Left hindlimb (tissue), 1 donor: ENCODE results near the gene RGCC.
A peak's percentile ranks its signal among the peaks of the same experiment; 100 is the strongest.
"Not testable (repeated sequence)": the region's sequence is repeated elsewhere in the genome, so short reads cannot be mapped to it uniquely, and the experiment has no call there.

Experiments
- DNase-seq: peaks from one replicate; pipeline ENCODE4 v3.0.0-alpha.2; 2018

Gene RGCC, protein sequence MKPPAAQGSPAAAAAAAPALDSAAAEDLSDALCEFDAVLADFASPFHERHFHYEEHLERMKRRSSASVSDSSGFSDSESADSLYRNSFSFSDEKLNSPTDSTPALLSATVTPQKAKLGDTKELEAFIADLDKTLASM

DNA sequence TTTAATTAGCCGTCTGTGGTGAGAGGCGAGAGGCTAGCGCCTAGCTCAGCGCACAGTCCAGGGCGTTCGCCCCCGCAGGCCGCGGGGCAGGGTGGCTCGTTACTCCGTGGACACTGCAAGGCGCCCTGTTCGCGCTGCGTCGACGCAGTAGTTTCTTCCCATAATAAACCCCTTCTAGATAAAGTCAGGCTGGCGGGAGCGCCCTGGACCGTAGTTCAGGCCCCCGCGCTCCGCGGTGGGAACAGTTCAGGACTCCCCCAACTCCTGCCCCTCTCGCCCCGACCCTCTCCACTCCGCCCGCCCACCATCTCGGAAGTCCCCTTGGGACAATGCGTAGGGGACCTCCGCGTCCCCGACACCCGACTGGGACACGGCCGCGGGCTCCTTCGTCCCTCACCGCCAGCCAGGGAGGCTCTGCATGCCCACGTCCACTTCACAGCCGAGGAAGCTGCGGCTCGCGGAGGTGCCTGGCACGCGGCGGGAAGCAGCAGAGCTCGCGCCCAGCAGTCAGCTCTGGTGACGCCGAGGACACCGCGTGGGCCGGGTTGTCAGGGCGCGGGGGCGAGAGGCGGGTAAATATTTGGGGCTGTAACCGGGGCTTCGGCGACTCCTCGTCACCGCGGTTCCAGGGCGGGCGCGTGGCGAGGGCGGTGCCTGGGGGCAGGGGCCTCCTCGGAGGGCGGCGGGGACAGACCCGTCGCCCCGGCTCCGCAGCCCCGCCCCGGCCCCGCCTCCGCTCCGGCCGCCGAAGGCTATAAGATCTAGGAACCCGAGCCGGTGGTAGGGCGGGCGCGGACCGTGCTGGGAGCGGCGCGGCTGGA is at the start of gene RGCC:
RGCC (plus strand) TSS at position 783 of the 821 bp plus-strand sequence. CDS start 158 bp downstream, outside the sequence.
- peak; percentile 87 for DNase-seq

DNA sequence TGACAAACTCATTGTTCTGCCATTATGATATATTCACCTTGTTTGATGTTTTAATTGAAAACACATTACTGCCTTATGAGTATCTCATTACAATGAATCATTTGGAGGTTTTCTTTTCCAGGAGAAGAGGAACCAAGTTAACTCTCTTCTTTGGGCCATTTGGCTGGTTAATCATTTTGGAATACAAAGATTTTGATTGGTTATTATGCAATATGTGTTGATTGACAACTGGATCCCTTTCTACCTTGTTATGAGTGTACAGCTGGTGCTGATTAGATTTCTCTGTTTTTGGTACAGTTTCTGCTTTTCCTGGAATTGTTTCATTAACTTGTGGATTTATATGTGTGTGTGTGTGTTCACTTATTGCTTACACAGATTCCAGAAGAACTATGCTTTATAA is 49.2 kb upstream of the RGCC start:
- DNase-seq: no peak

DNA sequence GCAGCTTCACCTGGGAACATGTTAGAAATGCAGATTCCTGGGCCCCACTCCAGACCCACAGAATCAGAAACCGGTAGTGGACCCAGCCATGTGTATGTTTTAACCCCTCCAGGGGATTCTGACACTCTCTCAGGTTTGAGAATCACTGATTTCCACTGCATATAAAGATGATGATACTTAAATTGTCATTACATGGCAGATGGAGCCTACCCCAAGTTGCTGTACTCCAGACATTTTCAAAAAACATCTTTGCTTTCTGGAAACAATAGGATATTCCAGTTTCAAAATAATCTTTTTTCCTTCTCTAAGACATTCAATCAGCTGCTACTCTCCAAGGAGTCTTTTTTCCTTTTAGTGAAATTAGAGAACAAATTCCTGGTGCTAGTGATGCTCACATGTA is 48.6 kb upstream of the RGCC start:
- peak; percentile 41 for DNase-seq

DNA sequence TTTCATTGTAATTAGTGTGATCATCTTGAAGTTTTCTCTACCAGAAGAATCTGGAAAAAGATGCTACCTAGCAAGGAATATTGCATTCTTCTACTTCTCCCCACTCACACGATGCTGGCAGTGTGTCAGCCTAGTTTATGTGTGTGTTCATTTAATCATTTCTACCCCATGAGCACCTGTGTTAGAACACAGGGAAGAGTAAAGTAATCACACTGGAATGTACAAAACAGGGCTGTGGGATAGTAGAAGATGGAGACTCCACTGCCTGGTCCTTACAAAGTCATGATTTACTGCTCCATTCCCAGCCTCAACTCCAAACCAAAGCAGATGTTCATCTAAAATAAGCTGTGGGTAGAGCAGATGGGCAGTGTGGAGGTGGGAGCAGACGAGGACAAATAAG is 47.7 kb upstream of the RGCC start:
- no peak for DNase-seq

DNA sequence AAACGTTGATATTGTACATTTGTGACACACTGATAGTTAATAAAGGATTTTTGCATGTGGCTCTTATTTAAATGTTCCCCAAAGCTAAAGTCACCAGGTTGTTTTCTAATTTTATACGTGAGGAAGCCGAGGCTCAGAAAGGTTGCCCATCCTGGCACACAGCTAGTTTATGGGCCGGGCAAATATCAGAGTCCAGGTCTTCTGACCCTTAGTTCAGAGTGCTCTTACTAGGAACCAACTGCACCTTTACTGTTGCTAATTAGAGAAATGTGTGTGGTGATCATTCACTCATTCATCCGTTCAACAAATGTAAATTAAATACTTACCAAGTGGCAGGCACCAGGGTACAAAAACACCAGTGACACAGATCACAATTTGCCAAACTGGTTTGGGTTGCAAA is 46.3 kb upstream of the RGCC start:
- no peak for DNase-seq

DNA sequence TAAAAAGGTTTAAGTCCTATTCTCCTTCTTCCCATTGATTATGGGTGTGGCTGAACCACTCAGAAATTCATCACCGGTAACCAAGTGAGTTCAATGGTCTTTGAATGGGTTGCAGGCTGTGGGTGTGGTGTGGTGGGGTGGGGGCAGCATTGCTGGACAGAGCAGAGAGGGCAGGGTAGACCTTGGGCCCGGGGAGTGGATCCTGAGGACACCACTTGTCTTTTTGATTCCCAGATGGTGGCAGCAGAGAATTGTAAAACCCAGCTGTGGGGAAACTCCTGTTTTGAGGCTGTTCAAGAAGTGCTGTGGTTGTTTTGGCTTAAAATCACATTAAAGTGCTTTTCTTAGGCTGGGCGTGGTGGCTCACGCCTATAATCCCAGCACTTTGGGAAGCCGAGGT is 45.8 kb upstream of the RGCC start:
- peak; percentile 55 for DNase-seq

DNA sequence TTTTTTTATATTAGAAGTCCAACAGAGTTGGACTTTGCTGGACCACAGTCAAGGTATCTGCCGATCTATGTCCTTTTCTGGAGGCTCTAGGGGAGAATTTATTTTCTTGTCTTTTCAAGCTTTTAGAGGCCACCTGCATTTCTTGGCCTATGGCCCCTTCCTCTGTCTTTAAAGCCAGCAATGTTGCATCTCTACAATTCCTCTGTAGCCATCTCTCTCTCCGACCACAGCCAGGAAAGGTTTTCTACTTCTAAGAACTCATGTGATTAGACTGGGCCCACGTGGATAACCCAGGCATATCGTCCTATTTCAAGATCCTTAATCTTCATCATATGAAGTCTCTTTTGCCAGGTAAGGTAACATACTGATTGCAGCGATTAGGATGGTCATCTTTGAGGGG is 43.5 kb upstream of the RGCC start:
- no peak for DNase-seq

DNA sequence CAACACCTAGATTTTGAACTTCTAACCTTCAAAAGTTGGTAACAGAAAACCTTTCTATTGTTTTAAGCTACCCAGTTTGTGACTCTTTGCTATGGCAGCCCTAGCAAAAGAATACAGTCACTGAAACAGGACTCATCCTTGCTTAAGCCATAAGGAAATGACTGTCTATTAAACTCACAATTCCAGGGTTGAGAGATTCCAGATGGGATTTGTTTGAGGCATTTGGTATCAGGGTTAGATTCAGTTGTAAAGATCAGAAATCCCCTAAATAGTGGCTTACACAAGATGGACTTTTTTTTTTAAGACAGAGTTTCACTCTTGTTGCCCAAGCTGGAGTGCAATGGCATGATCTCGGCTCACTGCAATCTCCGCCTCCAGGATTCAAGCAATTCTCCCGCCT is 41.1 kb upstream of the RGCC start:
- no peak for DNase-seq

DNA sequence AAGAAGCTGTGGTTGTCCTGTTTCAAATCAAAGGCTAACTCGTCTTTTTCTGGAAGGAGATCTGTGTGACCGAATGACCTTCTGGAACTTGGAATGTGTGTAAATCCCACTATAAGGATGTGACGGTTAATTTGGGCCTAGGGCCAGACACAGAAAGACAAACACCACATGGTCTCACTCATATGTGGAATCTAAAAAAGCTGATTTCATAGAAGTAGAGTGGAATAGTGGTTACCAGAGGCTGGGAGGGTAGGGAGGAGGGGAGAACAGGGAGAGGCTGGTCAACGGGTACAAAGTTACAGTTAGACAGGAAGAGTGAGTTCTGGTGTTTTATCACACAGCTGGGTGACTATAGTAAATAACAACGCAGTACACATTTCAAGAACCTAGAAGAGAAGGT is 39.3 kb upstream of the RGCC start:
- peak; percentile 59 for DNase-seq

DNA sequence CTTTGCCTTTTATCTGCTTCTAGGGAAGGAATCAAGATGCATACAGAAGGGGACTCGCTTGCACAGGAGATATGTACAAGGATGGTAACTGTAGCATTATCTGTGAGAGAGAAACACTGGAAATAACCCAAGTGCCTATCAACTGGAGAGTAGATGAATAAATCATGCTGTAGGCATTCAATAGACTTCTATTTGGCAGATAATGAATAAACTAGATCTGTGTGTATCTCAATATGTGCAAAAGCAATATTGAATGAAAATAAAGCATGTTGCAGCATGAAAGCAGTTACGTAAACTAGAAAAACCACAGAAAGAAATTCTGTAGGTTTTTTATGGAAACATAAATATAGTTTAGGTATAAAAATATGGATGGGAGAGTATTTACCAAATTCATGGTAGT is 38.6 kb upstream of the RGCC start:
- no peak for DNase-seq

DNA sequence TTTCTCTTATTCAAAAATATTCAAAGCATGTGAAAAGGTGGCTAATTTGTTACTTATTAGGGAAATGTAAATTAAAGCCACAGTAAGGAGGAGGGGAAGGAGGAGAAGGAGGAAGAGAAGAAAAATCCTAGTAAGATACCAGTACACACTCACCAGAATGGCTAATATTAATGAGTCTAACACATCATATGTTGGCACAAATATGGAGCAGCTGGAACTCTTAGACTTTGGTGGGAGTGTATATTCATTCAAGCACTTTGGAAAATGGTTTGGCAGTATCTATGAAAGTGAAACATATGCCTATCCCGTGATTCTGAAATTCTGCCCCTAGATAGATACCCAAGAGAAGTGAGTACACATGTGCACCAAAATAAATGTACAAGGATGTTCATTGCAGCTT is 38.1 kb upstream of the RGCC start:
- DNase-seq: no peak

DNA sequence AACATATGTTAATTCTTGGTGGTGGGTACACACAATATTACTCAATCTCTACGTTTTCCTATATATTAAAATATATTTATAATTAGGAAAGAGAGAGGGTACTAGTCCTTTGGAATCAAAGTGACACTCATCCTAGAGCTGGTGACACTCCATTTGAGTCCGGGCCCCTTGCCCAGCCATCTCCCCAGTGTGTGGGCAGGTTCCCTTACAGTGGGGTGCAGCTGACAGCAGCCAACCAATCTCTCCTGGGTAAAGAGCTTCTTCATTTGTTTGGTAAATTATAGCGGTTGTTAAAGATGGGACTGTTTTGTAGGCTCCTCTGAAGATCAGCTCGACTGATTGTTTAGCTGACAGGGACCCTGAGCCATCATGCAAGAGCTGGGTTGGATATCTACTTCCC is 37.2 kb upstream of the RGCC start:
- no peak for DNase-seq

DNA sequence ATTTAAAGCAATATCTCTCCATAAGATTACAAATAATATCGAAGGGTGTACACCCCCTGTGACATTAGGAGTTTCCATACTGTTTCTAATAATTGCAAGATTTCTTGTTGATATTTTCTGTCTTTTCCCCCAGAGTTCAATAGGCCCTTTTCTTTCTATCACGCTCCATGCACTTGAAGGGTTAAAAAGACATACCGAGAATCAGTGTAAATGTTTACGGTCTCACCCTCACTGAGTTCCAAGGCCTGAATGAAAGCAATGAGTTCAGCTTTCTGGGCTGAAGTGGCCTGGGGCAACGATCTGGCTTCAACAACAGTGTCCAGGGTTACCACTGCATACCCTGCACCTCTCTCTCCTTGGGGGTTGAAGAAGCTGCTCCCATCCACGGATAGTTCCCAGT is 36.0 kb upstream of the RGCC start:
- not testable (repeated sequence) for DNase-seq

DNA sequence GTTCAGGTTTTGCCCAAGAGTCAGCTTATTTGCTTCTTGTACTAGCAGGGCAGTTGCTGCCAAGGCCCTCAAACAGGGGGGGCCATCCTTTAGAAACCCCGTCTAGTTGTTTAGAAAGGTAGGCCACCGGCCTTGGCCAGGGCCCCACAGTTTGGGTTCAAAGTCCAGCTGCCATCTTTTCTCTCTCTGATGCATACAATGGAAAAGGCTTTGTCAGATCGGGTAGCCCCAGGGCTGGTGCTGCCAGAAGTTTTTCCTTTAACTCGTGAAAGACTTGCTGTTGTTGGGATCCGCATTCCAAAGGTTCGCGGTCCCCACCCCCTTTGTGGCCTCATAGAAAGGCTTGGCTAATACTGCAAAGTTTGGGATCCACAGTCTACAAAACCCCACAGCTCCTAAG is 35.4 kb upstream of the RGCC start:
- DNase-seq: not testable (repeated sequence)

DNA sequence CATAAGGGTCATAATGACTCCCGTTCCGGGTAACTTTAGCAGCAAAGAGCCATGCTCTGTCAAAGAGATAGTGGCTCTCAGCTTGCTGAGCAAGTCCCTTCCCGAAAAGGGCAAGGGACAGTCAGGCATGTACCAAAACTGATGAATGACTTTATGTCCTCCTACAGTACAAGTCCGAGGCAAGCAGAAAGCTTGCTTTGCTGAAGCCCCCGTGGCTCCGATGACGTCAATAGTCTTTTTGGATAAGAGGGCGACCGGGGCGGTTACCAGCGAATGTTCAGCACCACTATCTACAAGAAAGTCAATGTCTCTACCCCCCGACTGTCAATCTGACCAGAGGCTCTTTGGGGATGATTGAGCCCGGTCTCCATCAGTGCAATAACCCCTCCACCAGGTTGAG is 34.1 kb upstream of the RGCC start:
- DNase-seq: not testable (repeated sequence)

DNA sequence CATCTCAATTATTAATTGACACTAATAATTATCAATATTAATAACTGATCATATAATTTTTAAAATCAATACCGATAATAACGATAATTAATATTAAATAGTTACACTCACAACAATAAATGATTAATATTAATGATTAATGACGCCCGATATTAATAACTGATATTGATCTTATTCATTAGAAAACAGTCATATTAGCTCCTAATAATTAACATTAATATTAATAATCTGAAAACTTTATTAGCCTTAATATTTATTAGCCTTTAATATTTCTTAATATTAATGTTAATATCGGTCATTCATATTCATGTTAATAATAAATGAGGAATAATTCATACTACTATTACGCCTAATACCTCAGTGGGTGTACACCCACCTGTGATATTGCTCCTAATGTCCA is 32.7 kb upstream of the RGCC start:
- not testable (repeated sequence) for DNase-seq

DNA sequence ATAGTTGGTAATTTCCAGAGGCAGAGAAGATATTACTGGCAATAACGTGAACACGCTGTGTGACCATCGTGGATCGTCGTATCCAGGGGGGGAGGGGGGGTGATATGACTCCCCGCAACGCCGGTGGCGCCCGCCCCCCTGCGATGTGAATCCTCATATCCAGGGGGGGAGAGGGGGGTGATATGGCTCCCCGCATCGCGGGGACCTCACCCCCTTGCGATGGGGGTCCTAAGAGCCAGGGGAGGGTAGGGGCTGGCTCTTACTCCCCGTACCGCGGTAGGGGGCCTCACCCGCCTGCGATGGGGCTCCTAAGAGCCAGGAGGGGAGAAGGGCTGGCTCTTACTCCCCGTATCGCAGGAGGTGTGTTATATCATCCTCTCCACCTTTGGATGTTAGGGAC is 31.3 kb upstream of the RGCC start:
- no peak for DNase-seq

DNA sequence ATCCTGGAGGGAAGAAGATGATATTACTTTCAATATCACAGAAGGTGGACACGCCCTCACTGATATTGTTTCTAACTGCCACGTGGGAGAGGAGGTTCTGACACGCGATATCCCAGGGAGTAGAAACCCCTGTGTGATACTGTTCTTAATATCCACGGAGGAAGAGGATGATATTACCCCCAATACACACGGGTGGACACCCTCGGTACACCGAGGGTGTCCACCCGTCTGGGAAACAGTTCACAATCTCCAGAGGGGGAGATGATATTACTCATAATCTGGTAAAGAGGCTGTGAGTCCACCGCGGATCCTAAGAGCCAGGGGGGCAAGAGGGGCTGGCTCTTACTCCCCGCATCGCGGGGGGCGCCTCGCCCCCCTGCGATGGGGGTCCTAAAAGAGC is 29.7 kb upstream of the RGCC start:
- DNase-seq: no peak

DNA sequence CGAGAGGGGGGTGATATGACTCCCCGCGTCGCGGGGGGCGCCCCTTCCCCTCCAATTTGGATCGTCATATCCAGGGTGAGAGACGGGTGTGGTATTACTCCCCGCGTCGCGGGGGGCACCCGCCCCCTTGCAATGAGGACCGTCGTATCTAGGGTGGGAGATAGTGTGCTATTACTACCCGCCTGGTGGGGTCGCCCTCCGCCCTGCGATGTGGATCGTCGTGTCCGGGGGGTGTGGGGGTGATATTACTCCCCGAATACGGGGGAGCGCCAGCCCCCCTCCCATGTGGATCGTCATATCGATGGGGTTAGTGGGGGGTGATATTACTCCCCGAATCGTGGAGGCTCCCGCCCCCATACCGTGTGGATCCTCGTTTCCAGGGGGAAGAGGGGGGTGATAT is 29.2 kb upstream of the RGCC start:
- DNase-seq: no peak

DNA sequence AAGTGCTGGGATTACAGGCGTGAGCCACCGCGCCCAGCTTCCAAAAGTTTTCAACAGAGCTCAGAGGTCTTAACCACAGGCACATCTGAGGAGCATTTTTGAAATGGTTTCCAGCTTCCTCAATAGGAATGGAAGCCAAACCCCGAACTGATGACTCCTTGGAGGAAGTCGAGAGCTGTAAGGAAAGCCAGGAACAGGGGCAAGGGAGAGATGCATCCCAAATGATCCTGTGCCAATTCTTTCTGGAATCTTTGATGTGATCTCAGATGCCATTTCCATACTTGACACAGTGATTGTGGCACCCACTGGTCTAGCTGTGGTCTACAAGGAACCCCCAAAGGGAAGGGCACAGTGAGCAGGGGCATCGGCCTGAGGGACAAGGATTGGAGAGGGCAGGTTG is 23.3 kb upstream of the RGCC start:
- not testable (repeated sequence) for DNase-seq

DNA sequence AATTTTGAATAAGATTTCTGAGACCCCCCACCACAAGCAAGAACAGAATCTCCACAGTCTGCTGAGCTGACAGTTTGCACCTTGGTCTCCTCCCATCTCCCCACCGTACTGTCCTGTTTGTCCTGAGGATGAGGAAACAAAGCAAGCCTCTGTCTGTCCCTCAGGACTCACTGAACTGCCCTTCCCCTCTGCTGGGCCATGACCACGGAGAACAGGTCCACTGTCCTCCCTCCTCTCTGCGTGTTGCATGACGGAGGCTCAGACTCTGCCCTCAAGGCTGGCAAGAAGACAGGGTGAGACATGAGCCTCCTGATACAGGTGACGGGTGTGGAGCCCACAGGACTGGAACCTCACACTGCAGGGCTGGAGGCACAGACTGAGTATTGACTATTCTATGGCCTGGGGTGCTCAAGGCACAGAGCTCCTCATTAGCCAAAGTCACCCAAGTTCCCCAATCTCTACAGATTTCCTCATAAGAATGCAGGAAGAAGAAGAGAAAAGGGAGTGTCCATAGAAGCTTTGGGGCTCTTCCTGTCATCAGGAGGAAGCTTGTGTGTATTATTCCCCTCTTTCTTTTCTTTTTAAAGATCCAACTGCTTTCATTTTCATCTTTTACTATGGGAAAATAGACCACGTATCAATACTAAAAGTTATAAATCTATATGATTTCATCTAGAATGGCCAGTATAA is 22.4 kb upstream of the RGCC start:
- no peak for DNase-seq

DNA sequence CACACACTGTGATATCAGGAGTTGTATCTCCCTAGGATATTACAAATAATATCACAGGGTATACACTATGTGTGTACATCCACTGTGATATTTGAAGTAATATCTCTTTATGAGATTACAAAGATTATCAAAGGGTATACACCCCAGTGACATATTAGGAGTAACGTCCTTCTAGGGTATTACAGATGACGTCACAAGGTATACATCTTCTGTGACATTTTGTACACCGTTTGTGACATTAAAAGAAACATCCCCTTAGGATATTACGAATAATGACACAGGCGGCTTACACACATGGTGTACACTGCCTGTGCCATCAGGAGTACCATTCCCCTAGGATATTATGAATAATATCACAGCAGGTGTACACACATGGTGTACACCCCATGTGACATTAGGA is 13.4 kb upstream of the RGCC start:
- DNase-seq: no peak

DNA sequence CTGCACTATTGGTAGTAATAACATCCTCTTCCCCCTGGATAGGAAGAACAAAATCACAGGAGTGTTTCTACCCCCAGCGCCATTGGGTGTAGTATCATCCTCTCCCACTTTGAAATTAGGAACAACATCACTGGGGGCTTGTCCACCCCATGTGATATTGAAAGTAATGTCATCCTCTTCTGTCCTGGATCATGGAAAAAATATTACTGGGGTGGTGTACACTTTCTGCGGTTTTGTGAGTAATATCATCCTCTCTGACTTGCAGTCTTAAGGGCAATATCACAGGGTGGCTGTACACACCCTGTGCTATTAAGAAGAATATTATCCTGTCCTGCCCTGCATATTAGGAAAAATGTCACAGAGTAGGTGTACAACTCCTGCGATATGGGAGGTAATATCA is 4.9 kb upstream of the RGCC start:
- DNase-seq: no peak

DNA sequence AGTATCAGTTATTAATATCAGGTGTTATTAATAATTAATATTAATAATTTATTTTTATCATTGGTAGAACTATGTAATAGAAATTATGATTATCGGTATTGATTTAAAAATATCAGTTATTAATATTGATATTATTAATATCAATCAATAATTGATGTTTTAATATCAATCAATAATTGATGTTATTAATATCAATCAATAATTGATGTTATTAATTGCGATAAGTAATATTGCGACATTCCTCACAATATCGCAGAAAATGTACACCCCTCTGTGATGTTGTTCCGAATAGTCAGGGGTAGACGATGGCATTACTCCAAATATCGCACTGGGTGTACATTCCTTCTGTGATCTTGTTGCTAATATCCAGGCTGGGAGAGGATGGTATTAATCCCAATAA is 3.7 kb upstream of the RGCC start:
- no peak for DNase-seq
